HT-29 (cell line): ENCODE data around the gene POLR3K. TPM values are rescaled to one million over a fixed set of nuclear protein-coding genes. Genes with fewer than 3 reads are reported as not detected.

Experiments used
- DNase-seq: peaks from one replicate; pipeline ENCODE4 v3.0.0-alpha.2; 2015; ENCODE audit warnings: low spot score
- total RNA-seq: library from RNA; depleted of rRNA; stranded (reverse); fragments of >200 nt; shearing (Covaris generic); gene quantifications from 2 replicates; pipeline ENCODE4 v1.2.3, GENCODE V29; 2014

Gene POLR3K
- total RNA-seq, 1 experiment from 2014 or later: 19.8 TPM

DNA sequence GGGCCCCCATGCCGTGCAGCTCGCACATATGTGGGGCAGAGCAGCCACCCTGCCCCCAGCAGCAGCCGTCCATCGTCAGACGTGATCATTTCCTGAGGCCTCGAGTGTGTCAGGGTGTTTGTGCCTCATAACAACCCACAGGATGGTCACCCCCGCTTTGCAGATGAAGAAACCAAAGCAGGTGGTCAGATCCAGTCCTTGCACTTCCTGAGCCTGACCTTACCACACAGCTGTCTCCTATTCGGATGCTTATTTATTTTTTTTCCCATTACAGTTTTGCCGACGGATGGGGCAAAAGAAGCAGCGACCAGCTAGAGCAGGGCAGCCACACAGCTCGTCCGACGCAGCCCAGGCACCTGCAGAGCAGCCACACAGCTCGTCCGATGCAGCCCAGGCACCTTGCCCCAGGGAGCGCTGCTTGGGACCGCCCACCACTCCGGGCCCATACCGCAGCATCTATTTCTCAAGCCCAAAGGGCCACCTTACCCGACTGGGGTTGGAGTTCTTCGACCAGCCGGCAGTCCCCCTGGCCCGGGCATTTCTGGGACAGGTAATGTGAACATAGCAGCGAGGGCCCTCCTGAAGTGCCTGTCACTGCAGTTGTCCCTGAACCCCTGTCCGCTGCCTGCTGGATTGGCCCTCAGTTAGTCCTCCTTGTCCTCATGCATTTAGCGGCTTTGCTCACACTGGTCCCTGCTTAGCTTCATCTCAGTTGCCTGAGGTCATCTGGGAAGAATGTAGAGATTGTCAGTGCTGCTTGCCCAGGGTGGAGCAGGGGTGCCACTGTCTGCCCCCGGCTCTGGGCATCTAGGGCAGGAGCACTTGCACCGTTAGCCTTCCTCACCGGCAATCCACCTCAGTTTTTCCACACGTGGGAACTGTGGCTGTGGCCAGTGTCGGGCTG is 26.0 kb upstream of the POLR3K start:
- DNase-seq: no peak

GRCh38 chr16:78444-79150 is 25.2 kb upstream of the POLR3K start:
- DNase-seq: peak; percentile 45

GRCh38 chr16:77807-78443 is 24.5 kb upstream of the POLR3K start, which contains the start of gene MPG:
TSS of gene MPG (plus strand) at chr16:78225. CDS start at chr16:78310, 85 bp downstream.
- DNase-seq: peak; percentile 79

GRCh38 chr16:77273-77806 is 23.9 kb upstream of the POLR3K start:
- peak; percentile 69 for DNase-seq

- peak; percentile 72 for DNase-seq
Measured at GRCh38 chr16:76535-77272, 23.3 kb upstream of the POLR3K start.

DNA sequence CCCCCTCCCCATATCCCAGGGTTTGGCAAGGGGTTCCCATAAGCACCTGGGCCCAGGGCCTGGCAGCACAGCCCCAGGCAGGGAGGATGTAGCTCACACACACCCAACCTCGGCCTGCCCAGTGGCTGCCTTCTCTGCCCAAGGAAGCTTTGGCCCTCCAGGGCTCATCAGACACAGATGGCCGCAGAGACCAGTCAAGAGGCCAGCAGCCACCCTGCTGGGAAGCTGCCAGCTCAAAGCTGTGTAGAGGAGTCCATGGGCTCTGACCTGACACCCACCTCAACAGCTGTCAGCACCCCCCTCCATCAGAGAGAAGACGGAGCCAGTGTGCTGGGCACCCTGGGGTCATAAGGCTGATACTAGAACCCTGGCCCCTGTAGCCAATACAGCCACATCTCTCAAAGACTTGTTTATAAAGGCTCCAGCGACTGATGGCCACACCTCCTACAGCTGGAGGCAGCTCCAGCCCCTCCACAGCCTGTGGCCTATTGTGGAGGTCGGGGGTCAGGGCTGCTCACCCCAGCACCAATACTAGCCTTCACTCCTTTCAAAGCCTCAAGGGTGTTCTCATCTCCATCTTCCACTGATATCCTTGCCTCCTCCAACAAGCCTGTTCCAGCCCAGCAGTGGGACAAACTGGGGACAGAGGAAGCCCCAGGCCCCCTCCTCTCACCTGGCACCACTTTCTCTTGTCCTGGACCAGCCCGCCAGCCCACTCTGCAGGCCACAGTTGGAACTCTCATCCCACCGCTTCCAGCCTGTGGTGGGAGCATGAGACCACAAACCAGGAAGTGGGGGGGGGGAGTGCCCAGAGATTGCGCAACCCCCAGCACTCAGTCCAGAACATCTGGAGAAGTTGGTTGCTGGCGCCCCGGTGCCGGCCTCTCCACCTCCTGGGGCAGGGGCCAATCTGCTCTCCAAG is 22.4 kb upstream of the POLR3K start:
- peak; percentile 56 for DNase-seq

GRCh38 chr16:74747-75334 is 21.4 kb upstream of the POLR3K start:
- DNase-seq: peak; percentile 56

DNA sequence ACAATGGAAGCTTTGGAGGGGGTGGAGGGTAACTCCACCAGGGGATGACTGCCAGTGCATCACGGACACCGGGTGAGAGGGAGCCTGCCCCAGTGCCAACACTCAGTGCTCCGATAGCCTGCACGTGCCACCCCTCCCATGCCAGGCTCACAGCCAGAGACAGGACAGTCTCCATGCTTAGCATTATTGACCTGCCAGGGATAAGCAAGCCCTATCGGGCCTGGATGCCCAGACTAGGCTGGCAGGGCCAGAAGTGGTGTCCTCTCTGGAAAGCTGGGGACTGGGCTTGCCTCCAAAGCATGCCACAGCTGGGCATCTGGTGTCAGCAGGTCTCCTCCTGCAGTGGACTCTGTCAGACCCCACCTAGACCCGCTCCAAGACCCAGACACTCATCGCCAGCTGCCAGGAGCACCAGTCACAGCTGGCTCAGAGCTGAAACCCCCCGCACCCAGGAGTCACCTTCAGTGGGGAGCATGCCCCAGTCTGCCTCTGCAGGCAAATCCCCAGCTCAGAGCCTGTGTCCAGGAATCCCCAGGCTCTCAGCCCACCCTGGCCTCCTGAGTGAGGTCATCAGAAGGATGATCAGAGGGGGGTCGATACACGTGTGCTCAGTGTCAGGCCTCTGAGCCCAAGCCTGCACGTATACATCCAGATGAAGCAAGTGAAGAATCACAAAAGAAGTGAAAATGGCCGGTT is 20.8 kb upstream of the POLR3K start:
- no peak for DNase-seq

- peak; percentile 81 for DNase-seq
Measured at GRCh38 chr16:72561-73548, 19.4 kb upstream of the POLR3K start, which contains the start of gene RHBDF1. TSS of gene RHBDF1 (minus strand) at chr16:72631. CDS start at chr16:65015, 7,616 bp downstream.

GRCh38 chr16:71540-72401 is 18.4 kb upstream of the POLR3K start:
- peak; percentile 96 for DNase-seq

- no peak for DNase-seq
Measured at GRCh38 chr16:71210-71539, 17.8 kb upstream of the POLR3K start.

DNA sequence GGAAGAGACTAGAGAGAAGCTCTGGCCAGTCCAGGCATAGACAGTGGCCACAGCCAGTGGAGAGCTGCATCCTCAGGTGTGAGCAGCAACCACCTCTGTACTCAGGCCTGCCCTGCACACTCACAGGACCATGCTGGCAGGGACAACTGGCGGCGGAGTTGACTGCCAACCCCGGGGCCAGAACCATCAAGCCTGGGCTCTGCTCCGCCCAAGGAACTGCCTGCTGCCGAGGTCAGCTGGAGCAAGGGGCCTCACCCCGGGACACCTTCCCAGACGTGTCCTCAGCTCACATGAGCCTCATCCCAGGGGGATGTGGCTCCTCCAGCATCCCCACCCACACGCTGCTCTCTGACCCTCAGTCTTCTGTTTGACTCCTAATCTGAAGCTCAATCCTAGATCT is 15.8 kb upstream of the POLR3K start:
- DNase-seq: no peak

DNA sequence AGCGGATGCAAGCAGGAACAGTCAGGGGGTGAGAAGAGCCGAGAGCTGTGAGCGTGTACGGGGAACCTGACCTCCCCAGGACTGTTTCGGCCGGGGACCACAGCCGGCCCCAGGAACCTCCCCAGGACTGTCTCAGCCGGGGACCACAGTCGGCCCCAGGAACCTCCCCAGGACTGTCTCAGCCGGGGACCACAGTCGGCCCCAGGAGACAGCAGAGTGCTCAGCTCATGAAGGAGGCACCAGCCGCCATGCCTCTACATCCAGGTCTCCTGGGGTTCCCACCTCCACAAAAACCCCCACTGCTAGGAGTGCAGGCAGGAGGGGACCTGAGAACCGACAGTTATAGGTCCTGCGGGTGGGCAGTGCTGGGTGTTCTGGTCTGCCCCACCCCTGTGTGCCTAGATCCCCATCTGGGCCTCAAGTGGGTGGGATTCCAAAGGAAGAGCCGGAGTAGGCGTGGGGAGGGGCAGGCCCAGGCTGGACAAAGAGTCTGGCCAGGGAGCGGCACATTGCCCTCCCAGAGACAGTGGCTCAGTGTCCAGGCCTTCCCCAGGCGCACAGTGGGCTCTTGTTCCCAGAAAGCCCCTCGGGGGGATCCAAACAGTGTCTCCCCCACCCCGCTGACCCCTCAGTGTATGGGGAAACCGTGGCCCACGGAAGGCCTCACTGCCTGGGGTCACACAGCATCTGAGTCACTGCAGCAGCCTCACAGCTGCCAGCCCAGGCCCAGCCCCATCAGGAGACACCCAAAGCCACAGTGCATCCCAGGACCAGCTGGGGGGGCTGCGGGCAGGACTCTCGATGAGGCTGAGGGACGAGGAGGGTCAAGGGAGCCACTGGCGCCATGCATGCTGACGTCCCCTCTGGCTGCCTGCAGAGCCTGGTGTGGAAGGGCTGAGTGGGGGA is 14.7 kb upstream of the POLR3K start:
- DNase-seq: no peak

DNA sequence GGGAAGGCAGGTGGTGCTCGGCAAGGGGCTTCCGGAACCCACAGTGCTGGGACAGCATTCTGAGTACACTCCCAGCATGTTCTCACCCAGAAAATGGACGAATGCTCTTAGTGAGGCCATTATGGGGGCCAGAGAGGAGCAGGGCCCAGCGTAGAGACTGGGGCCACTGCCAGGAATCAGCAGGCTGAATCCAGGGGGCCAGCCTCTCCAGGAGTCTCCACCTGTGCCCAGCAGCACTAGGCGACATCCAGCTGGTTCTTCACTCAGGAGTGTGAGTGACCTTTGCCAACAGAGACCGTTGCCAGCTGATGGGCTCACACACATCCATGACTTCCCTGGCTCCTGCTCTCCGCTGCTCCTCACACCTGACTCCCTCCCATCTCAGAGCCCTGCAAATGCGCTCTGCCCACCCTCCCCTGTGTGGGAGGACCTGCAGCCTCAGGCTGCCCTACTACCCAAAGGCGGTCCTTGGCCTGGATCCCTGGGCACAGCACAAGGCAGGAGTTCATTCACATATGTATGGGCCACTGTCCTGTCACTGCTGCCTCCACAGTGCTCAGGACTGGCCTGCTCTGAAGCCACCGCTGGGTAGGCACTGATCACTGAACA is 13.9 kb upstream of the POLR3K start:
- no peak for DNase-seq
